ENCODE results near the gene KRTAP13-1. TPM values are rescaled to one million over a fixed set of nuclear protein-coding genes. Genes with fewer than 3 reads are reported as not detected.

The KRTAP13-1 gene
- polyA plus RNA-seq, 1 donor (not counting 4 experiments of a cell fraction or from before 2014, with no cell fraction given) = not detected

- dilution Hi-C loops (cut with MboI; ENCODE audit: extremely low pct_ligation_motif_present, low sequenced_read_pairs) = no loop called here
- no peak for FAIRE-seq
- DNase-seq (ENCODE audit: low read depth, low spot score) = no peak
- Histone ChIP-seq H3K9me1 (ENCODE audit: control insufficient read depth, extremely low read depth, insufficient read depth, low read length) (no peaks in the 10 kb centered on the region), H3K27me3 (ENCODE audit: control insufficient read depth, extremely low read depth, insufficient read depth, low read length) (no peaks in the 10 kb centered on the region), H4K20me1 (ENCODE audit: control insufficient read depth, extremely low read depth, insufficient read depth, low read length) (no peaks in the 10 kb centered on the region), H3K9me3 (ENCODE audit: control insufficient read depth, low read depth, low read length) (no peaks in the 10 kb centered on the region), H3K4me2 (ENCODE audit: control insufficient read depth, extremely low read depth, insufficient read depth, low read depth, low read length) (no peak overlapping the region), H2AFZ (ENCODE audit: control insufficient read depth, low read length) (no peak overlapping the region), H3K4me1 (ENCODE audit: control insufficient read depth, extremely low read depth, insufficient read depth, low read length) (no peaks in the 10 kb centered on the region), H3K36me3 (ENCODE audit: control insufficient read depth in 2 of 2, extremely low read depth in 1 of 2, insufficient read depth in 2 of 2, low read length in 2 of 2) (no peaks in the 10 kb centered on the region), H3K4me3 (ENCODE audit: control insufficient read depth in 2 of 3, extremely low read depth in 1 of 3, insufficient read depth in 2 of 3, low read depth in 1 of 3, low read length in 3 of 3) (no peak overlapping the region), H3K27ac (ENCODE audit: control insufficient read depth, insufficient read depth, low read length) (no peak overlapping the region), H3K9ac (ENCODE audit: control insufficient read depth, extremely low read depth, insufficient read depth, low read length) (no peak overlapping the region), H3K79me2 (ENCODE audit: control insufficient read depth, insufficient read depth, low read length) (no peaks in the 10 kb centered on the region)
- TF ChIP-seq EZH2 (IDR thresholded peaks at IDR 0.05; ENCODE audit: low read length) (no peak), CTCF (optimal IDR thresholded peaks at IDR 0.05 in 1 of 3, IDR thresholded peaks at IDR 0.05 in 1 of 3, conservative IDR thresholded peaks at IDR 0.05 in 1 of 3; ENCODE audit: extremely low read depth in 1 of 3, insufficient read depth in 2 of 3, low read length in 3 of 3) (no peak)
Observed at GRCh38 chr21:30415993-30416392, 20.2 kb downstream of the KRTAP13-1 start.

- H3K4me2 ChIP-seq (ENCODE audit: control insufficient read depth, extremely low read depth, insufficient read depth, low read depth, low read length) = no peak within 1 kb of the TSS
- H3K27ac ChIP-seq (ENCODE audit: control insufficient read depth, insufficient read depth, low read length) = no peak within 1 kb of the TSS
- dilution Hi-C loops (cut with MboI; ENCODE audit: extremely low pct_ligation_motif_present, low sequenced_read_pairs) = no loop called here
- no peak for DNase-seq (ENCODE audit: low read depth, low spot score)
- H3K4me3 ChIP-seq (ENCODE audit: control insufficient read depth in 2 of 3, extremely low read depth in 1 of 3, insufficient read depth in 2 of 3, low read depth in 1 of 3, low read length in 3 of 3) = no peak within 1 kb of the TSS
- FAIRE-seq = no peak
- H3K27me3 ChIP-seq (ENCODE audit: control insufficient read depth, extremely low read depth, insufficient read depth, low read length) = no peaks in the 10 kb centered on the region
- no peaks in the 10 kb centered on the region for H3K9me3 ChIP-seq (ENCODE audit: control insufficient read depth, low read depth, low read length)
- no peak within 1 kb of the TSS for H3K9ac ChIP-seq (ENCODE audit: control insufficient read depth, extremely low read depth, insufficient read depth, low read length)
- no peak within 1 kb of the TSS for H2AFZ ChIP-seq (ENCODE audit: control insufficient read depth, low read length)
- no peaks in the 10 kb centered on the region for H3K79me2 ChIP-seq (ENCODE audit: control insufficient read depth, insufficient read depth, low read length)
- no peaks in the 10 kb centered on the region for H3K36me3 ChIP-seq (ENCODE audit: control insufficient read depth in 2 of 2, extremely low read depth in 1 of 2, insufficient read depth in 2 of 2, low read length in 2 of 2)
- no peaks in the 10 kb centered on the region for H3K4me1 ChIP-seq (ENCODE audit: control insufficient read depth, extremely low read depth, insufficient read depth, low read length)
- H3K9me1 ChIP-seq (ENCODE audit: control insufficient read depth, extremely low read depth, insufficient read depth, low read length) = no peaks in the 10 kb centered on the region
- no peaks in the 10 kb centered on the region for H4K20me1 ChIP-seq (ENCODE audit: control insufficient read depth, extremely low read depth, insufficient read depth, low read length)
- no peak for TF ChIP-seq EZH2 (IDR thresholded peaks at IDR 0.05; ENCODE audit: low read length)
- TF ChIP-seq CTCF (optimal IDR thresholded peaks at IDR 0.05 in 1 of 3, IDR thresholded peaks at IDR 0.05 in 1 of 3, conservative IDR thresholded peaks at IDR 0.05 in 1 of 3; ENCODE audit: extremely low read depth in 1 of 3, insufficient read depth in 2 of 3, low read length in 3 of 3) = no peak
Observed at GRCh38 chr21:30425826-30426225, 30.0 kb downstream of the KRTAP13-1 start, which contains the start of gene KRTAP13-3. Gene KRTAP13-3, minus strand, starts transcription at chr21:30425926. Its CDS starts 14 bp downstream, at chr21:30425912.

All from keratinocyte (primary cell).